Measurements from ENCODE around the gene PTPRM. TPM values are rescaled to one million over a fixed set of nuclear protein-coding genes. Genes with fewer than 3 reads are reported as not detected.

PTPRM gene
- total RNA-seq, 4 donors from 2014 or later: 21.4 to 41.8 (median 29.6) TPM

- TF ChIP-seq CTCF (IDR thresholded peaks at IDR 0.05) (no peak), POLR2A (IDR thresholded peaks at IDR 0.05) (no peak)
- WGBS, 2 donors: 59 to 69% methylated on average over 3 of the region's 3 CpGs
- intact Hi-C loops (cut with DNase I; ENCODE audit: low total_unique reads): no loop called here
- no peak for DNase-seq (ENCODE audit: low spot score in 2 of 2)
- no peak overlapping the region for H3K4me3 ChIP-seq (ENCODE audit: low read depth, poor library complexity, severe bottlenecking)
Measured at GRCh38 chr18:7618891-7619442, 51.9 kb downstream of the PTPRM start.

DNA sequence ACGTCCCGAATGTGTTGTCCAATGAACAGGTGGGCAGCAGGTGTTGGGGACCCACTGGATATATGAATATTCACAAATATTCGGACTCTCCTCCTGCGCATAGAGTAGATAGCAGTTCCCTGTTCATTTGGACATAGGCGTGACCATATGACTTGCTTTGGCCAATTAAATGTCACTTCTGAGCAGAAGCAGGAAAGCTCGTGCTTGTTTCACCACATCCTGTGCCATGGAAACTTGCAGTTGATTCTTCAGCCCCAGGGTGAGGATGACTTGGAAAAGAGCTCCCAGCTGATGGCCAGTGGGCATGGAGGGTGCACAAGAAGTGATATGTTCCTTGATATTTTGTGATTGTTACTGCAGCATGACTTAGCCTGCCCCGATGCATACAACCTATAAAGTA, 52.6 kb downstream of the PTPRM start:
- H3K4me3 ChIP-seq (ENCODE audit: low read depth, poor library complexity, severe bottlenecking): no peak overlapping the region
- no peak for TF ChIP-seq POLR2A (IDR thresholded peaks at IDR 0.05)
- TF ChIP-seq CTCF (IDR thresholded peaks at IDR 0.05): no peak
- intact Hi-C loops (cut with DNase I; ENCODE audit: low total_unique reads): no loop called here

DNA sequence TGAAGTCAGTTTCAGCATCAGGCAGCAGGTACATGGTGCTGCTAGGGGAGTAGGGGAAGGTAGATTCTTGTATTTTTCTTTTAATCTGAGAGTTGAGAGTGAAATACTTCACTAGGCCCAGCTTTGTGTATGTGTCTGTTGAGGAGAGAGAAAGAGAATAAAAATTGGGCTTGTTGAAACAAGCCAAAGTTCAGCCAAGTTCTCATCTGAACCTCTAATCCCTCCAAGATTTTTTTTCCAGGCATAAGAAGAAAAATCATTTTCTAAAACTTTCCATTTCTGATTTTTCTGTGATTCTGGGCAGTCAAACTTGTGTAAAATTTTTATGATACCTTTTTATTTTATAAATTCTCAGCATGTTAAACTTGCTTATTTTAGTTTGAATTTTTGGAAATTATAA, 55.6 kb downstream of the PTPRM start:
- no peak for DNase-seq (ENCODE audit: low spot score in 2 of 2)
- TF ChIP-seq POLR2A (IDR thresholded peaks at IDR 0.05) (no peak), CTCF (IDR thresholded peaks at IDR 0.05) (no peak)
- intact Hi-C loops (cut with DNase I; ENCODE audit: low total_unique reads): no loop called here
- no peak overlapping the region for H3K4me3 ChIP-seq (ENCODE audit: low read depth, poor library complexity, severe bottlenecking)

More for the DNA sequence above, 52.6 kb downstream of the PTPRM start:
- WGBS, 2 donors: 59 to 60% methylated on average over 7 of the region's 7 CpGs
- DNase-seq (ENCODE audit: low spot score in 2 of 2): no peak

GRCh38 chr18:7623681-7624080, 56.6 kb downstream of the PTPRM start:
- H3K4me3 ChIP-seq (ENCODE audit: low read depth, poor library complexity, severe bottlenecking): no peak overlapping the region
- 83 to 92% methylated on average over 1 of the region's 1 CpG for WGBS, 2 donors
- intact Hi-C loops (cut with DNase I; ENCODE audit: low total_unique reads): no loop called here
- no peak for DNase-seq (ENCODE audit: low spot score in 2 of 2)
- TF ChIP-seq CTCF (IDR thresholded peaks at IDR 0.05): no peak
- TF ChIP-seq POLR2A (IDR thresholded peaks at IDR 0.05): no peak

DNA sequence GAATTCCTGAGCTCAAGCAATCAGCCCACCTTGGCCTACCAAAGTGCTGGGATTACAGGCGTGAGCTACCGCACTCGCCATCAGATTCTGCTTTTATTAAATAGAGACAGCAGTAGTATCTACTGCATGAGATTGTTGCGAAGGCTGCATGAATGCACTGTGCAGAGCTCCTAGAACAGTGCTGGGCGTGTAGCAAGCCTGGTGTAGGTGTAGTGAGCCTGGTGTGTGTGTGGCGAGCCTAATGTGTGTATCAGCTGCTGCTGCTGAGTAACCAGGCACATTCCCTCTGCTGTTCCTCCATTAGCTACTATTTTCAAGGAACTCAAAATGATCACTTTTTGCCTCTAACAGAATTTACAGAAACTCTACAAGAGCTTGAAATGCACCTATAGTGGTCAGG, 57.6 kb downstream of the PTPRM start:
- WGBS, 2 donors: 89 to 98% methylated on average over 6 of the region's 6 CpGs
- H3K4me3 ChIP-seq (ENCODE audit: low read depth, poor library complexity, severe bottlenecking): no peak overlapping the region
- TF ChIP-seq CTCF (IDR thresholded peaks at IDR 0.05): no peak
- no peak for TF ChIP-seq POLR2A (IDR thresholded peaks at IDR 0.05)
- DNase-seq (ENCODE audit: low spot score in 2 of 2): no peak
- intact Hi-C loops (cut with DNase I; ENCODE audit: low total_unique reads): no loop called here

Data from lower leg skin (tissue), 4 donors.